Mammary epithelial cell (primary cell): ENCODE results near the gene TTLL13.

Experiments used
- EZH2 ChIP-seq: IDR thresholded peaks from 2 replicates; pipeline ENCODE4 v1.6.1; 2012; ENCODE audit warnings: low read length, inconsistent platforms, borderline replicate concordance
- TF ChIP-seq, protein P1 (sequence below), 2 donors: IDR thresholded peaks in 1 of 2; conservative IDR thresholded peaks in 1 of 2; 2 replicates each; pipeline ENCODE4 v1.5.1; 2011 to 2012; ENCODE audit warnings: inconsistent platforms in 2 of 2, low read length in 2 of 2, mild to moderate bottlenecking in 2 of 2, control low read depth in 1 of 2, low read depth in 1 of 2; ENCODE audit not compliant: insufficient read depth in 1 of 2; ENCODE audit errors: extremely low read depth in 1 of 2

- TF ChIP-seq, protein P1, sequence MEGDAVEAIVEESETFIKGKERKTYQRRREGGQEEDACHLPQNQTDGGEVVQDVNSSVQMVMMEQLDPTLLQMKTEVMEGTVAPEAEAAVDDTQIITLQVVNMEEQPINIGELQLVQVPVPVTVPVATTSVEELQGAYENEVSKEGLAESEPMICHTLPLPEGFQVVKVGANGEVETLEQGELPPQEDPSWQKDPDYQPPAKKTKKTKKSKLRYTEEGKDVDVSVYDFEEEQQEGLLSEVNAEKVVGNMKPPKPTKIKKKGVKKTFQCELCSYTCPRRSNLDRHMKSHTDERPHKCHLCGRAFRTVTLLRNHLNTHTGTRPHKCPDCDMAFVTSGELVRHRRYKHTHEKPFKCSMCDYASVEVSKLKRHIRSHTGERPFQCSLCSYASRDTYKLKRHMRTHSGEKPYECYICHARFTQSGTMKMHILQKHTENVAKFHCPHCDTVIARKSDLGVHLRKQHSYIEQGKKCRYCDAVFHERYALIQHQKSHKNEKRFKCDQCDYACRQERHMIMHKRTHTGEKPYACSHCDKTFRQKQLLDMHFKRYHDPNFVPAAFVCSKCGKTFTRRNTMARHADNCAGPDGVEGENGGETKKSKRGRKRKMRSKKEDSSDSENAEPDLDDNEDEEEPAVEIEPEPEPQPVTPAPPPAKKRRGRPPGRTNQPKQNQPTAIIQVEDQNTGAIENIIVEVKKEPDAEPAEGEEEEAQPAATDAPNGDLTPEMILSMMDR (conservative IDR thresholded peaks at IDR 0.05 in 1 of 2, IDR thresholded peaks at IDR 0.05 in 1 of 2; ENCODE audit: extremely low read depth in 1 of 2, insufficient read depth in 1 of 2, low read depth in 1 of 2, low read length in 2 of 2) = no peak
- no peak for TF ChIP-seq EZH2
Measured at GRCh38 chr15:90291679-90292356, 42.5 kb downstream of the TTLL13 start.
